ENCODE results near the gene AFMID. TPM values are rescaled to one million over a fixed set of nuclear protein-coding genes. Genes with fewer than 3 reads are reported as not detected.

AFMID gene
- total RNA-seq, 1 experiment from 2014 or later: 20.9 TPM

DNA sequence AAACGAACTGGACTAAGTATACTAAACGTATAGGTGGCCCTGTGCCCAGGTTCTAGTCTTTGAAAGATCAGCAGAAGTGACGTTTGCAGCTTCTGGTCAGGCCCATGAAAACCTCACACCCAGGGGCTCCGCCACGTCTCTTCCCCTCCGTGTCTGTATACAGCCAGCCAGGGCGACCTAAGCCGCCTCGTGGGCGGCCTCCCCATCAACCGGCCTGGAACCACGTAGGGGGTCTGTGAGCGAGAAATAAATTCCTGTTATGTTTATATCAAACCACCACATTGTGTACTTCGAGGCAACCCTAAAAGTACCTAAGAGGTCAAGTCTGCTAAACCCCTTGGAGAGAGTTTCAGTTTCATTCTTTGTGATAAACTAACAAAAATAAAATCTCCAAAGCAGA is 7.1 kb upstream of the AFMID start:
- DNase-seq (ENCODE audit: low read depth): no peak

DNA sequence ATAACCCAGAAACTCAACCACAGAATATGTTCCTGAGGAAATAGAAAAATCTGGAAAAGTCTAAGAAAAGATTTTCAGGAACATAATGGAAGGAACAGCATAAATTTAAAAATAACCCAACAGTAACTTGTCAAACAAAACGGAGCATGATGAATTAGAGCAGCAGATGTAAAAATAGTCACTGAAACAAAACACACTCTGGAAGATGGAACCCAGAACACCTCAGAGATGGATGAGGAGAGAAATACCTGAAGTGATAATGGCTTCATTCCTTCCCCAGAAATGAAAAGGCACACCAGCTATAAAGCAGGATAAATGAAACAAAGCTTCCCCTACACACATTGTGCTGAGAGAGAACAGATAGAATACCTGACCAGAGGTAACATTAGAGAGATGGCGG is 6.7 kb upstream of the AFMID start:
- no peak for DNase-seq (ENCODE audit: low read depth)

DNA sequence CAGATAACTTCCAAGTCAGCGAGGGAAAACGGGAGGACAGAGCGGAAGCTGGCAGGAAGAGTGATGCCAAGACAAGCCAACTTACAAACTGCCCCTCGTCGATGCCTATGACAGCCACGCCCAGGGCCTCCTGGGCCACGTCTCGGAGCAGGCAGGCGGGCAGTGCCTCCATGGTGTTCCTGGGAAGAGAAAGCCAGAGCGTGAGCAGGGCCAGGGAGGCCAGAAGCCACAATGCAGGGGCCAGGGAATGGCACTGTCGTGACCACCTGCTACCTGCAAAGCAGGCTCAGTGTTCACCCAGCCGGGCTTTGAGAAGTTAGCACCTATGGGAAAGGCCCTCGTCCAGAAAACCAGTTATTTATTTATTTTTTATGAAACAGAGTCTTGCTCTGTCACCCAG is 4.7 kb upstream of the AFMID start:
- no peak for DNase-seq (ENCODE audit: low read depth)

DNA sequence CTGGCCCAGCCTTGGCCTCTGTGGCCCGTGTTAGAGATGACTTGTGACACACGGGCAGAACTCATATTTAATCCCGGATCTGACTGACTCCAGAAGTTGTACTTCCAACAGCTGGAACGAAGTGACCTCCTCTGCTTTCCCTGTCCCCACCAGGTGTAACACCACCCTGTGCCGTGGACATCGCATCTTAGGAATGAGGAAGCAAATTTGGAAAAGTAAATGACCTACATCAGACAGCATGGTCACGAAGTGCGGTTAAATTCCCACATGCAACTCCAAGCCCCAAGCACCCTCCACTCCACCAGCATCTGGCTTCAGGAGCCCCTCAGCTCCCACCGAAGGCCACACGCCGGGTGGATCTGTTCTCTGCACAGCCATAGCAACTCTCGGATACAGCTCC is 3.2 kb upstream of the AFMID start:
- no peak for DNase-seq (ENCODE audit: low read depth)

DNA sequence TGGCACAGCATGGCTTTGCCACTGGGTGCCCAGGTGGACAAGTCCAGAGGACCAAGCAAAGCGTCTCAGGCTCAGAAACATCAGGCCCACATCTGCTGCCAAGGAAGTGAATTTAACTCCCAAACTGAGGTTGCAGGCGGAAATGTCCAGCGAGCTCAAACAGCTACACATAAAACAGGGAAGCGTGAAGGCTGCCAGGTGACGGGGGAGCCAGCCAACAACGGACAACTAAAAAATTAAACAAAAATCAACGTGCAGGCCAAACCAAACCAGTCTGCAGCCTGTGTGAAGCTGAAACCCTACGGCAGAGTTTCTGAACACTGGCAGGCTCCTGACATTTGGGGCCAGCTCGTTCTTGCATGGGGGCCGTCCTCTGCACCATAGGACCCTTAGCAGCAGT is 2.8 kb upstream of the AFMID start:
- DNase-seq (ENCODE audit: low read depth): no peak

DNA sequence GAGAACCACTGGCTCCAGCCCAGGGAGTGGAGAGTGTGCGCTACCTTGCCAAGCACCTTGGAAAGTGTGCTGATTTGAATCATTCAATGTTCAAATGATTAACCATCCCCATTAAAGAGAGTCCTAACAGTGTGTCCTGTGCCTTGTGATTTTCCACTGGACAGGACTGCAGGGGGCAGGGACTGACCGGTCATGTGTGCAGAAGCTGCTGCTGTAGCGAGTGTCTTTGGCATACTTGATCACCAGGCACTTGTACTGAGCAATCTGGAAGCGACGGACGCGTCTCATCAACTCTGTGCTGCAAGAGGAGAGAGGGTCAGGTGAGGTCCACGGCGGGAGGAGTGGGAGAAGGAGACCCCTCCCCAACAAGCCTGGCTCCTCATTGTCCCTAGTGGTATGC is 2.3 kb upstream of the AFMID start:
- DNase-seq (ENCODE audit: low read depth): no peak

- DNase-seq (ENCODE audit: low read depth): peak; percentile 66
Observed at GRCh38 chr17:78185981-78186691, 1.0 kb upstream of the AFMID start.

GRCh38 chr17:78196716-78197115 is 9.6 kb downstream of the AFMID start:
- DNase-seq (ENCODE audit: low read depth): no peak

- DNase-seq (ENCODE audit: low read depth): no peak
Observed at GRCh38 chr17:78197147-78197832, 10.1 kb downstream of the AFMID start.

DNA sequence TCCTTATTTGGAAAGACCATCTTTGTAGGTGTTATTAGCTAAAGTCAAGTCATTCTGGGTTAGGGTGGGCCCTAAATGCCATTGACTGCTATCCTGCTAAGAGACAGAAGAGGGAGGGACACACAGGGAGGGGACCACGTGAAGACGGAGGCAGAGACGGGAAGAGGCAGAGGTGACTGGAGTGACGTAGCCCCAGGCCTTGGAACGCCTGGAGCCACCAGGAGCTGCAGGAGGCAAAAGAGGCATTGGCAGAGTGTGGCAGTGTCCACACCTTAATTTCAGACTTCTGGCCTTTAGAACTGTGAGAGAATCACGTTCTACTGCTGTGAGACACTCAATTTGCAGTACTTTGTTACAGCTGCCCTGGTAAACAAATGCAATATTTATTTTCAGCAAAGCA is 13.3 kb downstream of the AFMID start:
- DNase-seq (ENCODE audit: low read depth): no peak

GRCh38 chr17:78202666-78203065 is 15.5 kb downstream of the AFMID start:
- no peak for DNase-seq (ENCODE audit: low read depth)

- no peak for DNase-seq (ENCODE audit: low read depth)
Observed at GRCh38 chr17:78204387-78205123, 17.4 kb downstream of the AFMID start.

GRCh38 chr17:78205124-78205775 is 18.1 kb downstream of the AFMID start:
- no peak for DNase-seq (ENCODE audit: low read depth)

- no peak for DNase-seq (ENCODE audit: low read depth)
Observed at GRCh38 chr17:78206298-78206697, 19.1 kb downstream of the AFMID start.

GRCh38 chr17:78208486-78208885 is 21.3 kb downstream of the AFMID start:
- DNase-seq (ENCODE audit: low read depth): no peak

DNA sequence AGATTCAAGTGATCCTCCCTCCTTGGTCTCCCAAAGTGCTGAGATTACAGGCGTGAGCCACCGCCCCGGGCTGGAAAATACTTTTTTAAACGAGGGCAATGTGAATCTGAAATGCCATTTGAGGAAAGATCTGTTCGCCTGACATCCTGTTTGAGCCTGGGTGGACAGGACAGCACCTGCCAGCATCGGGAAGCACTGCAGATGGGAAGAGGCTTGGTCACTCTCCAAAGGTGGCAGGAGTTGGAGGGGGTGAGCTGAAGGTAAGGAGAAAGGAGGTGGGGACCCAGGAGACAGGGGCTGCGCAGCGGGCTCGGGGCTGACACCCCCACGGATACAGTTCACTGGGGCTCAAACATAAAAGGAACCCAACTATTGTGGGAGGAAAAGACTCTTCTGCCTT is 22.9 kb downstream of the AFMID start:
- DNase-seq (ENCODE audit: low read depth): no peak

DNA sequence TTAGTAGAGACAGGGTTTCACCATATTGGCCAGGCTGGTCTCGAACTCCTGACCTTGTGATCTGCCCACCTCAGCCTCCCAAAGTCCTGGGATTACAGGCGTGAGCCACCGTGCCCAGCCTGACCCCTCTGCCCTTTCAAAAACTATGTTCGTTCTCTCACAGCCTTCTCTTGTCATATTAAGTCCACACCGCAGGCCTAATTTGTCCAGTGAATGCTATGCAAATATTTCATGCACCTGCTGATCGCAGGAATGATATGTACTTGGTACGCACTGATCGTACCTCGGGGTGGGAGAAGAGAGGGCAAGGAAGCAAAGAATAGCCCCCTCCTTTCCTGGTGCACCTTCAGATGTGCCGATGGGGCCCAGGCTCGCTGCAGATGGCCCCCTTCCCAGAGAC is 23.9 kb downstream of the AFMID start:
- no peak for DNase-seq (ENCODE audit: low read depth)

DNA sequence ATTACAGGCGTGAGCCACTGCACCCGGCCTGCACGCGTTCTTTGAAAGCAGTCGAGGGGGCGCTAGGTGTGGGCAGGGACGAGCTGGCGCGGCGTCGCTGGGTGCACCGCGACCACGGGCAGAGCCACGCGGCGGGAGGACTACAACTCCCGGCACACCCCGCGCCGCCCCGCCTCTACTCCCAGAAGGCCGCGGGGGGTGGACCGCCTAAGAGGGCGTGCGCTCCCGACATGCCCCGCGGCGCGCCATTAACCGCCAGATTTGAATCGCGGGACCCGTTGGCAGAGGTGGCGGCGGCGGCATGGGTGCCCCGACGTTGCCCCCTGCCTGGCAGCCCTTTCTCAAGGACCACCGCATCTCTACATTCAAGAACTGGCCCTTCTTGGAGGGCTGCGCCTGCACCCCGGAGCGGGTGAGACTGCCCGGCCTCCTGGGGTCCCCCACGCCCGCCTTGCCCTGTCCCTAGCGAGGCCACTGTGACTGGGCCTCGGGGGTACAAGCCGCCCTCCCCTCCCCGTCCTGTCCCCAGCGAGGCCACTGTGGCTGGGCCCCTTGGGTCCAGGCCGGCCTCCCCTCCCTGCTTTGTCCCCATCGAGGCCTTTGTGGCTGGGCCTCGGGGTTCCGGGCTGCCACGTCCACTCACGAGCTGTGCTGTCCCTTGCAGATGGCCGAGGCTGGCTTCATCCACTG is 27.0 kb downstream of the AFMID start, which contains the start of gene BIRC5:
Gene BIRC5, plus strand, starts transcription at position 238 of the 690 bp plus-strand sequence. Its CDS starts 64 bp downstream, at position 302.
- DNase-seq (ENCODE audit: low read depth): peak; percentile 84

DNA sequence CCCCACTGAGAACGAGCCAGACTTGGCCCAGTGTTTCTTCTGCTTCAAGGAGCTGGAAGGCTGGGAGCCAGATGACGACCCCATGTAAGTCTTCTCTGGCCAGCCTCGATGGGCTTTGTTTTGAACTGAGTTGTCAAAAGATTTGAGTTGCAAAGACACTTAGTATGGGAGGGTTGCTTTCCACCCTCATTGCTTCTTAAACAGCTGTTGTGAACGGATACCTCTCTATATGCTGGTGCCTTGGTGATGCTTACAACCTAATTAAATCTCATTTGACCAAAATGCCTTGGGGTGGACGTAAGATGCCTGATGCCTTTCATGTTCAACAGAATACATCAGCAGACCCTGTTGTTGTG is 27.5 kb downstream of the AFMID start:
- no peak for DNase-seq (ENCODE audit: low read depth)

DNA sequence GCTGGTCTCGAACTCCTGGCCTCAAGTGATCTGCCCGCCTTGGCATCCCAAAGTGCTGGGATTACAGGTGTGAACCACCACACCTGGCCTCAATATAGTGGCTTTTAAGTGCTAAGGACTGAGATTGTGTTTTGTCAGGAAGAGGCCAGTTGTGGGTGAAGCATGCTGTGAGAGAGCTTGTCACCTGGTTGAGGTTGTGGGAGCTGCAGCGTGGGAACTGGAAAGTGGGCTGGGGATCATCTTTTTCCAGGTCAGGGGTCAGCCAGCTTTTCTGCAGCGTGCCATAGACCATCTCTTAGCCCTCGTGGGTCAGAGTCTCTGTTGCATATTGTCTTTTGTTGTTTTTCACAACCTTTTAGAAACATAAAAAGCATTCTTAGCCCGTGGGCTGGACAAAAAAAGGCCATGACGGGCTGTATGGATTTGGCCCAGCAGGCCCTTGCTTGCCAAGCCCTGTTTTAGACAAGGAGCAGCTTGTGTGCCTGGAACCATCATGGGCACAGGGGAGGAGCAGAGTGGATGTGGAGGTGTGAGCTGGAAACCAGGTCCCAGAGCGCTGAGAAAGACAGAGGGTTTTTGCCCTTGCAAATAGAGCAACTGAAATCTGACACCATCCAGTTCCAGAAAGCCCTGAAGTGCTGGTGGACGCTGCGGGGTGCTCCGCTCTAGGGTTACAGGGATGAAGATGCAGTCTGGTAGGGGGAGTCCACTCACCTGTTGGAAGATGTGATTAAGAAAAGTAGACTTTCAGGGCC is 32.4 kb downstream of the AFMID start:
- no peak for DNase-seq (ENCODE audit: low read depth)

DNA sequence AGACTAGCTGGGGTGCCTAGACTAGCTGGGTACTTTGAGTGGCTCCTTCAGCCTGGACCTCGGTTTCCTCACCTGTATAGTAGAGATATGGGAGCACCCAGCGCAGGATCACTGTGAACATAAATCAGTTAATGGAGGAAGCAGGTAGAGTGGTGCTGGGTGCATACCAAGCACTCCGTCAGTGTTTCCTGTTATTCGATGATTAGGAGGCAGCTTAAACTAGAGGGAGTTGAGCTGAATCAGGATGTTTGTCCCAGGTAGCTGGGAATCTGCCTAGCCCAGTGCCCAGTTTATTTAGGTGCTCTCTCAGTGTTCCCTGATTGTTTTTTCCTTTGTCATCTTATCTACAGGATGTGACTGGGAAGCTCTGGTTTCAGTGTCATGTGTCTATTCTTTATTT is 35.9 kb downstream of the AFMID start:
- DNase-seq (ENCODE audit: low read depth): no peak
